B cell (primary cell): ENCODE data around the gene CCDC160. TPM values are rescaled to one million over a fixed set of nuclear protein-coding genes. Genes with fewer than 3 reads are reported as not detected.

Experiments
- ATAC-seq: fragments of 200-7000 bp; cut with Tn5 transposase; one replicate; pipeline ENCODE4 v1.10.0; 2021; ENCODE audit warnings: low read depth, mild to moderate bottlenecking, moderate number of reproducible peaks, moderate library complexity
- CTCF ChIA-PET: fragments of 350-600 bp; sonication (Branson Sonifier 250); formaldehyde crosslinking; loops from one replicate; lab custom pipeline; 2021; ENCODE audit warnings: antibody characterized with exemption, inconsistent platforms; lab: Charles Lee
- POLR2A ChIA-PET: fragments of 350-600 bp; sonication (Branson Sonifier 250); formaldehyde crosslinking; loops from one replicate; lab custom pipeline; 2021; ENCODE audit warnings: antibody characterized with exemption; lab: Charles Lee
- DNase-seq: peaks from one replicate; pipeline ENCODE4 v3.0.0; 2013
- H2AFZ ChIP-seq: 2 replicates; pipeline ENCODE4 v1.6.1; 2012; ENCODE audit warnings: mild to moderate bottlenecking, low read depth, low read length; ENCODE audit not compliant: insufficient read depth, poor library complexity, severe bottlenecking
- H3K27ac ChIP-seq, 2 donors: 1 replicate in 1 of 2; 2 replicates in 1 of 2; pipeline ENCODE4 v1.5.1; 2012 to 2013; ENCODE audit warnings: low read length in 2 of 2, mild to moderate bottlenecking in 2 of 2, moderate library complexity in 1 of 2
- H3K27me3 ChIP-seq, 4 experiments: fragments of 200-600 bp in 1 of 4; sonication (generic) in 1 of 4; replicated peaks in 1 of 4; 1 replicate in 2 of 4; 2 replicates in 2 of 4; pipeline versions ENCODE4 v1.6.1 to v1.7.0; 2013 to 2016; ENCODE audit warnings: low read length in 3 of 4, mild to moderate bottlenecking in 2 of 4, mixed read lengths in 1 of 4, moderate library complexity in 1 of 4; ENCODE audit not compliant: insufficient read depth in 4 of 4, control insufficient read depth in 3 of 4; ENCODE audit errors: control extremely low read depth in 1 of 4
- H3K36me3 ChIP-seq, 2 experiments: replicated peaks in 1 of 2; 1 replicate in 1 of 2; 2 replicates in 1 of 2; pipeline versions ENCODE4 v1.6.1 to v1.7.1; 2013; ENCODE audit warnings: low read length in 1 of 2; ENCODE audit not compliant: insufficient read depth in 2 of 2, control insufficient read depth in 1 of 2; ENCODE audit errors: control extremely low read depth in 1 of 2, extremely low read depth in 1 of 2
- H3K4me1 ChIP-seq, 2 donors: fragments of 200-600 bp in 1 of 2; sonication (generic) in 1 of 2; 1 replicate in 1 of 2; 2 replicates in 1 of 2; pipeline versions ENCODE4 v1.5.1 to v1.6.1; 2013 to 2017; ENCODE audit warnings: low read length in 2 of 2; ENCODE audit not compliant: control insufficient read depth in 2 of 2, insufficient read depth in 2 of 2
- H3K4me2 ChIP-seq: replicated peaks from 2 replicates; pipeline ENCODE3; 2012; ENCODE audit warnings: mild to moderate bottlenecking, low read depth, low read length; ENCODE audit not compliant: poor library complexity, severe bottlenecking
- H3K4me3 ChIP-seq, 5 experiments: fragments of 200-600 bp in 1 of 5; sonication (generic) in 1 of 5; 1 replicate in 3 of 5; 2 replicates in 2 of 5; pipeline versions ENCODE4 v1.5.1 to v1.7.0; 2011 to 2016; ENCODE audit warnings: low read length in 4 of 5, mild to moderate bottlenecking in 4 of 5, low read depth in 2 of 5, control low read depth in 1 of 5, moderate library complexity in 1 of 5; ENCODE audit not compliant: insufficient read depth in 1 of 5; ENCODE audit errors: control extremely low read depth in 1 of 5, extremely low read depth in 1 of 5
- H3K79me2 ChIP-seq: fragments of 200-600 bp; sonication (generic); one replicate; pipeline ENCODE4 v1.6.0; 2016; ENCODE audit warnings: low read length; ENCODE audit not compliant: control insufficient read depth, insufficient read depth
- H3K9ac ChIP-seq: fragments of 200-600 bp; sonication (generic); 2 replicates; pipeline ENCODE4 v1.6.1; 2017; ENCODE audit warnings: mild to moderate bottlenecking, low read length, moderate library complexity
- H3K9me3 ChIP-seq, 3 donors: one replicate each; pipeline versions ENCODE4 v1.6.1 to v1.7.1; 2013; ENCODE audit warnings: low read length in 2 of 3; ENCODE audit not compliant: control insufficient read depth in 2 of 3, insufficient read depth in 1 of 3; ENCODE audit errors: control extremely low read depth in 1 of 3
- H4K20me1 ChIP-seq: 2 replicates; pipeline ENCODE4 v1.6.0; 2012; ENCODE audit warnings: mild to moderate bottlenecking, low read length; ENCODE audit not compliant: insufficient read depth, control insufficient read depth, poor library complexity, severe bottlenecking
- H3K27ac Mint-ChIP-seq: one replicate; pipeline ENCODE4 v1.8.0; 2021; ENCODE audit warnings: mixed read lengths
- H3K27me3 Mint-ChIP-seq: one replicate; pipeline ENCODE4 v1.8.0; 2021; ENCODE audit warnings: mixed read lengths
- H3K4me1 Mint-ChIP-seq: one replicate; pipeline ENCODE4 v1.8.0; 2021; ENCODE audit warnings: mixed read lengths
- H3K4me3 Mint-ChIP-seq: one replicate; pipeline ENCODE4 v1.8.0; 2021; ENCODE audit warnings: mixed read lengths
- H3K9me3 Mint-ChIP-seq: one replicate; pipeline ENCODE4 v1.8.0; 2022; ENCODE audit warnings: mixed read lengths; ENCODE audit not compliant: insufficient read depth
- EZH2 ChIP-seq: IDR thresholded peaks from 2 replicates; pipeline ENCODE4 v1.6.1; 2012; ENCODE audit warnings: borderline replicate concordance, low read depth, mild to moderate bottlenecking, moderate library complexity, low read length; ENCODE audit not compliant: insufficient read depth, poor library complexity, severe bottlenecking
- WGBS: methylation state at CpG from one replicate; pipeline ENCODE4 v1.1.5; 2013; ENCODE audit warnings: missing lambda C conversion rate; ENCODE audit not compliant: insufficient coverage; 5-methylcytosine and 5-hydroxymethylcytosine counted together
- intact Hi-C: fragments of 100-400 bp; cut with micrococcal nuclease; formaldehyde crosslinking; loops from one replicate; pipeline ENCODE4 v1.10.0; 2022
- polyA plus RNA-seq: library from polyadenylated mRNA; depleted of rRNA; stranded (reverse); fragments of >200 nt; gene quantifications from 2 replicates; pipeline ENCODE4 v1.2.3, GENCODE V29; 2012
- total RNA-seq, 2 donors: library from RNA; stranded (reverse); fragments of 120-200 nt in 1 of 2; gene quantifications; 1 replicate in 1 of 2; 2 replicates in 1 of 2; pipeline versions ENCODE4 v1.2.3 to v1.2.4, GENCODE V29; 2013 to 2022
- TF ChIP-seq, protein P1 (sequence below): fragments of 200-600 bp; IDR thresholded peaks from one replicate; pipeline ENCODE4 v1.8.0; 2022; ENCODE audit warnings: antibody characterized with exemption, mild to moderate bottlenecking

The CCDC160 gene
- total and polyA plus RNA-seq, 2 donors (not counting 1 experiment from before 2014, with no cell fraction given) = not detected

- Histone ChIP-seq H2AFZ (no peak overlapping the region), H3K27me3 (peaks cover 0 to 11% (median 0%) of the 10 kb centered on the region in 4 experiments), H3K27ac (no peak overlapping the region), H3K4me1 (no peaks in the 10 kb centered on the region), H3K79me2 (no peaks in the 10 kb centered on the region), H3K4me3 (no peak overlapping the region), H3K4me2 (no peak overlapping the region), H3K9me3 (no peaks in the 10 kb centered on the region), H3K36me3 (no peaks in the 10 kb centered on the region), H3K9ac (no peak overlapping the region), H4K20me1 (no peaks in the 10 kb centered on the region)
- no peak overlapping the region for H3K4me3 Mint-ChIP-seq
- peaks cover 4% of the 10 kb centered on the region for H3K27me3 Mint-ChIP-seq
- ChIA-PET CTCF (interaction anchor here (0.6 to 4.3 kb wide), 3 partner anchors 143 to 151 kb away, joined by 3 to 32 read pairs (median 3); no protein-coding TSS in a partner anchor), POLR2A (no interaction called here)
- no CpG with 5 or more reads among the region's 7 CpGs for WGBS
- H3K4me1 Mint-ChIP-seq = no peaks in the 10 kb centered on the region
- no peaks in the 10 kb centered on the region for H3K9me3 Mint-ChIP-seq
- no peak for TF ChIP-seq EZH2
- TF ChIP-seq, protein P1, sequence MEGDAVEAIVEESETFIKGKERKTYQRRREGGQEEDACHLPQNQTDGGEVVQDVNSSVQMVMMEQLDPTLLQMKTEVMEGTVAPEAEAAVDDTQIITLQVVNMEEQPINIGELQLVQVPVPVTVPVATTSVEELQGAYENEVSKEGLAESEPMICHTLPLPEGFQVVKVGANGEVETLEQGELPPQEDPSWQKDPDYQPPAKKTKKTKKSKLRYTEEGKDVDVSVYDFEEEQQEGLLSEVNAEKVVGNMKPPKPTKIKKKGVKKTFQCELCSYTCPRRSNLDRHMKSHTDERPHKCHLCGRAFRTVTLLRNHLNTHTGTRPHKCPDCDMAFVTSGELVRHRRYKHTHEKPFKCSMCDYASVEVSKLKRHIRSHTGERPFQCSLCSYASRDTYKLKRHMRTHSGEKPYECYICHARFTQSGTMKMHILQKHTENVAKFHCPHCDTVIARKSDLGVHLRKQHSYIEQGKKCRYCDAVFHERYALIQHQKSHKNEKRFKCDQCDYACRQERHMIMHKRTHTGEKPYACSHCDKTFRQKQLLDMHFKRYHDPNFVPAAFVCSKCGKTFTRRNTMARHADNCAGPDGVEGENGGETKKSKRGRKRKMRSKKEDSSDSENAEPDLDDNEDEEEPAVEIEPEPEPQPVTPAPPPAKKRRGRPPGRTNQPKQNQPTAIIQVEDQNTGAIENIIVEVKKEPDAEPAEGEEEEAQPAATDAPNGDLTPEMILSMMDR = no peak
- ATAC-seq = no peak
- DNase-seq = peak; percentile 14
- intact Hi-C loops = loop anchor here (1.0 kb wide), 1 partner anchor 150 kb away; no protein-coding TSS in a partner anchor
- no peak overlapping the region for H3K27ac Mint-ChIP-seq
Measured at GRCh38 chrX:134246282-134246681, 9.3 kb downstream of the CCDC160 start.

DNA sequence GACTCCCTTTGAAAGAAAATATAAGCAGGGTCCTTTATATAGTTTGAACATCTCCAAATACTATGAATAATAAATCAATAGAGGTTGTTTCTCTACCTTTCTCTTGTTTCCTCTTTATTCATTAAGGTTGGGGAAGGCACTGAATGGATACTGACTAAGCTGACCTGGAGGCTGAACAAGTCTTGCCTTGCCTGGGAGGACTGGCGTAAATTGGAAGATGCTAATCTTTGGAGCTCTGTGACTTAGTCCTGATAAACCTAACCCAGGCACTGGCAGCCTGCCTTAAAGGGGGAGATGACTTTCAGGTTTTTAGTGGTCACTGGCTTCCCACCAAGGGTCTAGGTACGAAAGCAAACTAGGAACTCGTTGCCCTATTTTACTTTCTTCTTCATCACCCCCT, 10.5 kb downstream of the CCDC160 start:
- H3K9me3 ChIP-seq = no peaks in the 10 kb centered on the region
- no peaks in the 10 kb centered on the region for H4K20me1 ChIP-seq
- CTCF ChIA-PET = interaction anchor here (0.7 to 4.3 kb wide), 3 partner anchors 127 to 556 kb away, joined by 3 to 32 read pairs (median 4); no protein-coding TSS in a partner anchor
- no peaks in the 10 kb centered on the region for H3K36me3 ChIP-seq
- ATAC-seq (no peak), DNase-seq (no peak)
- H2AFZ ChIP-seq = no peak overlapping the region
- H3K9me3 Mint-ChIP-seq = no peaks in the 10 kb centered on the region
- no peak overlapping the region for H3K27ac ChIP-seq
- no CpG with 5 or more reads among the region's 3 CpGs for WGBS
- no peaks in the 10 kb centered on the region for H3K79me2 ChIP-seq
- POLR2A ChIA-PET = no interaction called here
- no peak overlapping the region for H3K4me3 Mint-ChIP-seq
- H3K4me1 Mint-ChIP-seq = no peaks in the 10 kb centered on the region
- TF ChIP-seq EZH2 = no peak
- TF ChIP-seq, protein P1 = no peak
- no peaks in the 10 kb centered on the region for H3K4me1 ChIP-seq
- peaks cover 0 to 11% (median 0%) of the 10 kb centered on the region in 4 experiments for H3K27me3 ChIP-seq
- H3K27me3 Mint-ChIP-seq = no peaks in the 10 kb centered on the region
- intact Hi-C loops = no loop called here
- no peak overlapping the region for H3K4me2 ChIP-seq
- no peak overlapping the region for H3K27ac Mint-ChIP-seq
- H3K4me3 ChIP-seq = no peak overlapping the region
- H3K9ac ChIP-seq = no peak overlapping the region
